NCI-H1417 treated with DMSO at 0.1 percent for 48 hours (cell line): ENCODE results near the gene LYPD4.
A peak's percentile ranks its signal among the peaks of the same experiment; 100 is the strongest.
"Not testable (repeated sequence)": the region's sequence is repeated elsewhere in the genome, so short reads cannot be mapped to it uniquely, and the experiment has no call there.

Experiments used
- DNase-seq: peaks from one replicate; lab custom pipeline; 2025; lab: John Stamatoyannopoulos, UW

The LYPD4 gene

DNA sequence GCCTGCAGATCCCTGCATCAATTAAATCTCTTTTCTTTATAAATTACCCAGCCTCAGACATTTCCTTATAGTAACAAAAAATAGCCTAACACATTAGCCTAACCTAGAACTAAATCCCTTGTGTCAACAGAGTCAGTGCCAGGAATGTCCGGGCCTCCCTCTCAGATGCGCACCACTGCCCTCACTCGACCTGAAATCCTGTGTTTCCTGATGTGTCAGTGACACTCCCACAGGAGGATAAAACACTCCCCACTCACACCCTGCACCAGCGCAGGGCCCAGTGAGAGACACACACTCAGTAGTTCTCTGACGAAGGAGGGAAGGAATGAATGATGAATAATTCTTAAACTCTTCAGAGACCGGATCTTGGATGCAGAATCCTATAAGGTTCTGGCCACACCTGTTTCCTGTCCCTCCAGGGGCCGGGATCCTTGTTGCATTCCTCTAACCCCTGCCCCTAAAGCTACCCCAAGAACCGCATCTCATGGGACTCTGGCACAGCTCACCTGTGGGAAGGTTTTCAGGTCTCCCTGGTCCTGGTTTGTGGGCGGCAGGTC is 45.0 kb downstream of the LYPD4 start:
- DNase-seq, result no peak

DNA sequence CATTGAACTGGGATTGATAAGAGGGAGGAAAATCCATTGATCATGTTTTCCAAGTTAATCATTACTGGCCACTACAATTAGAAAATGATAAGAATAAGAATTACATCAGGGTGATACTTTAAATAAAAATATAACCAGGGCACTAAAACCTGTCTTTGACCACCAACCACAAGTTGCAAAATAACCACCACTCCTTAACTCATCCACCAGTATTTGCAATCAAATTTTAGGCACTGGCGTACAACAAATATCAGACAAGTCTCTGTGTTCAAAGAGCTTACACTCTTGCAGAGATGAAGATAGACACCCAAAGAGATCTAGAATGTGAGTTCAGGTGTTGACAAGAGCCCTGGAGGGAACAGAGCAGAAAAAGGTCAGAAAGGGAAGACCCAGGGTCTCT is 47.6 kb downstream of the LYPD4 start:
- DNase-seq, result no peak

DNA sequence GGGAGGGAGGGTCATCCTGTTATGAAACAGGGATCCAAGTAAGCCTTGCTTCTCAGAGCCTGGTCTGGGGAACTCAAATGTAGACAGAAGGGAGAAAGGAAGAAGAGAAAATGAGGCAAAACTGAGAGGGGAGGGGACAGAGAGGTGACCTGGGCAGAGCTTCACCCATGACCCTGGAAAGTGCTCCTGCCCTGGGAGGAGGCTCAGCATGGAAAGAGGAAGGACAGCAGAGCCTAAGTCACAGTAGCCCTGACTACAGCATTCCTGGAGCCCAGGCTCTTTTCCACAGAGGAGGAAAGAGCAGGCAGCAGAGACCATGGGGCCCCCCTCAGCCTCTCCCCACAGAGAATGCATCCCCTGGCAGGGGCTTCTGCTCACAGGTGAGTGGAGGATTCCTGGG is 48.1 kb downstream of the LYPD4 start, which contains the start of gene CEACAM3:
Gene CEACAM3 (plus strand): TSS at position 226 of the 400 bp plus-strand sequence. CDS start 91 bp downstream, at position 317.
- DNase-seq, result no peak

DNA sequence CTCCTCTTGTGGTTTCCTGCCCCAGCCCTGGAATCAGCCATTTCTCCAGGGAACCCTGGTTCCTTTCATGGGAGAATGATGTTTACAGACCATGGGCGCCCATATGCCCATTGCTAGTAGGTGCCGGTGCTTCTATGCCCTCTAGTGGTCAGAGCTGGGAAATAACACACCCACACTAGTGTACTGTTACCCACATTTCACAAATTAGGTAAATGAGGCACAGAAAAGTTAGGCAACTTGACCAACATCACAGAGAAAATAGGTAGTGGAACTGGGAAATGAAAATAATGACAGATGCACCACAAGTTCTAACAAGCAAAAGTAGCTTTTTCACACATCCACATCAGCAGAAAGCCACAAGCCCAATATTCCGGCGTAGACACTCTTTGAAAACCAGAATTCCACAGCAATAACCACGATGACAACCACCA is 49.4 kb downstream of the LYPD4 start:
- peak; percentile 30 for DNase-seq

DNA sequence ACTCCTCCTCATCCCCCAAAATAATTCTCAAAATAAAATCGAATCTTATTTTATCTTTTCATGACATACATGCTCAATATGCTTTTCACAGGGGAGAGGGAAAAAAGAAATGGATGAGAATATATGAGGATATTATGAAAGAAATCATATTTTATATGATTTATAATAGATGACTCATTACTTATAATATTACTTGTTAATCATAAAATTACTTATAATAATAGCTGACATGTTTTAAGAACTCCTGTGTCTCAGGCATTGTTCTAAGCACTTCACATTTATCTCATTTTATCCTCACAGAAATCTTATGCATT is 51.1 kb downstream of the LYPD4 start:
- DNase-seq, result no peak

DNA sequence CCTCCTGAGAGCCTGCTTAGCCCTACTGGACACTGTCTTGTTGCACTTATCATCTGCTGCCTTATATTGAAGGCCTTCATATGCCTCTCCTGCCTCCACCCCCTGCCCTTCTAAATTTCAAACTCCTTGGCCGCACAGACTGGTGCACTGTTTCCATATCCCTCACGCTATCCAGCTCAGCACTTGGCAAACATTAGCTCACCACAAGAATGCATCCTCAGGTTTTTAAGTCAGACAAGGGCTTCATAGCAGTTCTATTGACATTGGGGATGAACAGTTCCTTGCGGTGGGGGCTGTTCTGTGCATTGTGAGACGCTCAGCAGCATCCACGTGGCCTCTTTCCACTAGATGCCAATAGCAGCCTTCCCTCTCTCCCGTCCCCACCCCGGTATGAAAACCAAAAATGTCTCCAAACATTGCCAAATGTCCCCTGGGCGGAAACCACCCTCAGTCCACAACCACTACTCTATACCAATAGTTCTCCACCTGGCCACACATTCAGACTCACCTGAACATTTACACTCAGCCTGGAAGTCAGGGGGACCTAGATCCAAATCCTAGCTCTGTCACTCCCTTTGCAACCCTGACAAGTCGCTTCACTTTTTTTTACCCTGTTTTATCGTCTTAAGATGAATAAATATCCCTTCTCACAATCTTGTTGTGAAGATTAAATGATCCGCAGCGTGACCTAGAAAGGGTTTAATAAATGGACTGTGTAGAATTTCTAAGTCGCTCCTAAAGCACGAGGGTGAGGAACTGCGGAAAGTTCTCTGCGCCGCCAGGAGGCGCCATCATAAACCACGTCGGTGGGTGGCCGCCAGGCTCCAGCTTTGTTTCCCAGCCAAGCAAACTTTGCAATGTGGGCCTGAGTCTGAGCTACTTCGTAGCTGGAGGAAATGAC is 51.7 kb downstream of the LYPD4 start:
- no peak for DNase-seq

DNA sequence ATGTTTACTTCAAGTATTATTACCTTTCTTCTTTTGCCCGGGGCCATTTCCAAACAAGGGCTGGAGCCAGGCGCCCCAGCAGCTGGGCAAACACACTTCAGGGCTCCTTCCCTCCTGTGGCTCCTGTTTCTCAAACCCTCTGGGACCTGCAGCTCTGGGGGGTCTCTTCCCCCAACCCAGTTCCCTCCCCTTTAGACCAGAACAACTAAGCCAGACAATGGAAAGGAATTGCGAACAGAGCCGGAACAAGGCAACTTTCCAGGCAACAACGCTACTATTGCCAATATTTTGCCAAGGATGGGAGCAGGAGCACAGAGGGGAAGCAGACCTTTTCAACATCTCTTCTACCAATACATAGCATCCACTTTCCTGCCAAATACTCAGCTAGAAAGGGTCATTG is 55.4 kb downstream of the LYPD4 start:
- not testable (repeated sequence) for DNase-seq

DNA sequence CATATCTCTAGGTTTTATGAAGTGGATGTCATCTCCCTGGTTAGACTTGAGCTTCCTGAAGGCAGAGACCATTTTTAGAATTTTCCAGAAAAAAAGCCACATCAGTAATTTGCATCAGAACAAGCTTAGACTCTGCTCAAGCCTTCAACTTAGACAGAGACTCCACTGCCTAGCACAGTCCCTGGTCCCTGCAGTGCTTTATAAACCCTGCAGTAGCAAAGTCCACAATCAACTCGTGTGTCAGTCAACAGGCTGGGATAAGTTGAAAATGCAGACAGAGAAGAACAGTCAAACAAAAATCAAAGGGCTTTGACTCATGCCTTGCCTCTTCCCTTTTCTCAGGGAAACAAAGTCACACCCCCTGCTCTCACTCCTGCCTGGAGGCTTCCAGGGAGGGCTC is 56.0 kb downstream of the LYPD4 start:
- not testable (repeated sequence) for DNase-seq
